NCI-H1048 (cell line): ENCODE data around the gene CASK.
"Not testable (repeated sequence)": the region's sequence is repeated elsewhere in the genome, so short reads cannot be mapped to it uniquely, and the experiment has no call there.

Experiments used
- DNase-seq: peaks from one replicate; lab custom pipeline; 2025; lab: John Stamatoyannopoulos, UW

The CASK gene

GRCh38 chrX:41730081-41730480, 193.3 kb downstream of the CASK start:
- DNase-seq, result no peak

GRCh38 chrX:41728125-41728524, 195.2 kb downstream of the CASK start:
- no peak for DNase-seq

GRCh38 chrX:41723826-41724225, 199.5 kb downstream of the CASK start, which contains the start of gene GPR82:
TSS of gene GPR82 (plus strand) at chrX:41724181. CDS start at chrX:41727027, 2,846 bp downstream.
- DNase-seq, result no peak

GRCh38 chrX:41722816-41723618, 200.3 kb downstream of the CASK start:
- DNase-seq, result no peak

GRCh38 chrX:41722214-41722613, 201.1 kb downstream of the CASK start:
- DNase-seq, result no peak

- DNase-seq, result no peak
Observed at GRCh38 chrX:41721590-41721989, 201.8 kb downstream of the CASK start.

GRCh38 chrX:41720125-41720779, 203.1 kb downstream of the CASK start:
- no peak for DNase-seq

- not testable (repeated sequence) for DNase-seq
Observed at GRCh38 chrX:41719610-41720009, 203.7 kb downstream of the CASK start.

- no peak for DNase-seq
Observed at GRCh38 chrX:41718481-41719235, 204.7 kb downstream of the CASK start.

- no peak for DNase-seq
Observed at GRCh38 chrX:41716767-41717473, 206.4 kb downstream of the CASK start.

GRCh38 chrX:41716222-41716621, 207.1 kb downstream of the CASK start:
- DNase-seq, result no peak

GRCh38 chrX:41711021-41711667, 212.2 kb downstream of the CASK start:
- DNase-seq, result no peak

GRCh38 chrX:41708486-41708885, 214.9 kb downstream of the CASK start:
- DNase-seq, result no peak

GRCh38 chrX:41707218-41707617, 216.1 kb downstream of the CASK start:
- no peak for DNase-seq

- DNase-seq, result no peak
Observed at GRCh38 chrX:41705680-41706374, 217.5 kb downstream of the CASK start.

GRCh38 chrX:41705042-41705441, 218.3 kb downstream of the CASK start:
- no peak for DNase-seq

GRCh38 chrX:41703574-41704029, 219.8 kb downstream of the CASK start:
- no peak for DNase-seq

GRCh38 chrX:41695426-41695825, 227.9 kb downstream of the CASK start:
- DNase-seq, result no peak

- no peak for DNase-seq
Observed at GRCh38 chrX:41693024-41693423, 230.3 kb downstream of the CASK start.

GRCh38 chrX:41692162-41692749, 231.1 kb downstream of the CASK start:
- no peak for DNase-seq
